Measurements from ENCODE around the gene MRPL46.
"Not testable (repeated sequence)": the region's sequence is repeated elsewhere in the genome, so short reads cannot be mapped to it uniquely, and the experiment has no call there.

Gene MRPL46

DNA sequence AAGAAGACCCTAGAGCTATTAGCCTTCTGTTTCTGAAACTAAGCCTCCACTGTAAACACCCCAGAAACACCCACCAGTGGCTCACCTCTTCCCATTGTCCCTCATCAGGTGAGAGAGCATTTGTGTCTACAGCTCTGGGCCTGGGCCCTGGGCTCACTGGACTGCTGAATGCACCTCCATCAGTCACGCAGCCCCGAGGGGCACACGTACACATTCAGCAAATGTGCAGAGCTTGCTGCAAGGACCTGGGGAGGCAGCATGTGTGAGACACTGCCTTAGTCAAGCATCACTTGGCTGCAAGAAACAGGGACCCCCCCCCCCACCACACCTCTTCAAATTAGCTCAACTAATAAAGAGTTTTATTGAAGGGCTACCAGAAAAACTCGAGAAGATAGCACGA is 29.0 kb downstream of the MRPL46 start:
- DNase-seq, result no peak

GRCh38 chr15:88434106-88434505 is 33.1 kb downstream of the MRPL46 start:
- DNase-seq, result not testable (repeated sequence)

GRCh38 chr15:88433046-88433685 is 34.0 kb downstream of the MRPL46 start:
- DNase-seq, result no peak

GRCh38 chr15:88431441-88431840 is 35.7 kb downstream of the MRPL46 start:
- DNase-seq, result no peak

DNA sequence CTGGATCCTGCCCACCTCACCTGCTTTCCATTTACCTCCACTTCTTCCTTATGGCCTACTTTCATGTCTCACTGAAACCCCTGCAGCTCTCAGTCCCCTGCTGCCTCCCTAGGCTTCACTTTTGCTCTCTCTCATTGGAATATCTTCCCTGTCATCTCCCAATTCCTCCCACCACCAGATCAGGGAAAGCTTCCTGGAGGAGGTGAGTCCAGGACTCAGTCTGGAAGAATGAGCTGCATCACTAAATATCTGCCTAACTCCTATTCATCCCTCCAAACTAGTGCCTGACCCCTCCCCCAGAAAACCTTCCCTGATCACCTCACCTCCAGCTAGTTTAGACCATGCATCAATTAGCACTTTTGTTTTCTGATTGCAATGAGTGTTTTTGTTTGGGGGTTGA is 37.1 kb downstream of the MRPL46 start:
- no peak for DNase-seq

GRCh38 chr15:88428805-88429605 is 38.2 kb downstream of the MRPL46 start:
- DNase-seq, result no peak

- no peak for DNase-seq
Measured at GRCh38 chr15:88428053-88428452, 39.1 kb downstream of the MRPL46 start.

GRCh38 chr15:88426304-88426703 is 40.9 kb downstream of the MRPL46 start:
- no peak for DNase-seq

- DNase-seq, result no peak
Measured at GRCh38 chr15:88423331-88423730, 43.9 kb downstream of the MRPL46 start.

- no peak for DNase-seq
Measured at GRCh38 chr15:88419830-88420229, 47.4 kb downstream of the MRPL46 start.

Data from NCI-H82 (cell line).